HEK293T (cell line): Measurements from ENCODE around the gene TWF1.

Experiments
- BHLHE40 ChIP-seq: fragments of 450-650 bp; IDR thresholded peaks from 2 replicates; pipeline ENCODE4 v1.6.1; 2016; ENCODE audit warnings: mild to moderate bottlenecking, moderate library complexity, borderline replicate concordance
- FOXK2 ChIP-seq: fragments of 450-650 bp; IDR thresholded peaks from 2 replicates; pipeline ENCODE4 v1.6.1; 2016; ENCODE audit warnings: mild to moderate bottlenecking
- HDGF ChIP-seq: fragments of 450-650 bp; IDR thresholded peaks from 2 replicates; pipeline ENCODE4 v1.6.1; 2017; ENCODE audit warnings: antibody characterized with exemption, borderline replicate concordance
- SP1 ChIP-seq: fragments of 450-650 bp; IDR thresholded peaks from 2 replicates; pipeline ENCODE4 v1.6.1; 2017
- SUZ12 ChIP-seq: fragments of 450-650 bp; IDR thresholded peaks from 2 replicates; pipeline ENCODE4 v1.6.1; 2016; ENCODE audit warnings: mild to moderate bottlenecking
- TF ChIP-seq, protein P1 (sequence below): fragments of 450-650 bp; IDR thresholded peaks from 2 replicates; pipeline ENCODE4 v1.6.1; 2016

DNA sequence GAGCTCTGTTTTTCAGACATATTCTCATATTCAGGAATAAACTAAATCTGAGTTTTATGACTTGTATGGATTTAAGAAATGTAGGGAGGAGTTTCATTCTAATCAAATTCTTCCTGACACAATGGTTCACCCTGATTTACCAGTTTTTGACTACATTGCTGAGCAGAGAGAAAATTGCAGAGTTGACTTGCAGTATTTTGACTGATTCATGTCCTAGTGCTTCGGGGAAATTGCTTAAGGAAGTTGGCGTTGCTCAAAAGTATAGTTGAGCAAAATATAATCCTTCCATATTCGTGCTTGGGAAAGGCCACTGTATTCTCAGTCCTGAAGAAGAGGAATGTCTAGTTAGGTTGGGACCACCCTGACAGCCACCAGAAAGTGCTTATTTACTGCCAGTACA is 1.3 kb upstream of the TWF1 start:
- TF ChIP-seq, protein P1, sequence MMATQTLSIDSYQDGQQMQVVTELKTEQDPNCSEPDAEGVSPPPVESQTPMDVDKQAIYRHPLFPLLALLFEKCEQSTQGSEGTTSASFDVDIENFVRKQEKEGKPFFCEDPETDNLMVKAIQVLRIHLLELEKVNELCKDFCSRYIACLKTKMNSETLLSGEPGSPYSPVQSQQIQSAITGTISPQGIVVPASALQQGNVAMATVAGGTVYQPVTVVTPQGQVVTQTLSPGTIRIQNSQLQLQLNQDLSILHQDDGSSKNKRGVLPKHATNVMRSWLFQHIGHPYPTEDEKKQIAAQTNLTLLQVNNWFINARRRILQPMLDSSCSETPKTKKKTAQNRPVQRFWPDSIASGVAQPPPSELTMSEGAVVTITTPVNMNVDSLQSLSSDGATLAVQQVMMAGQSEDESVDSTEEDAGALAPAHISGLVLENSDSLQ = no peak
- TF ChIP-seq BHLHE40 (no peak), HDGF (no peak), SUZ12 (no peak), SP1 (no peak), FOXK2 (no peak)
